GM12875 (cell line): ENCODE data around the gene DOC2B.

Experiments
- H3K4me3 ChIP-seq: one replicate; pipeline ENCODE4 v1.5.1; 2011; ENCODE audit warnings: low read depth, low read length, control low read depth
- CTCF ChIP-seq: IDR thresholded peaks from 2 replicates; pipeline ENCODE4 v1.5.1; 2011; ENCODE audit warnings: low read depth, mild to moderate bottlenecking, control low read depth, inconsistent platforms, low read length, moderate library complexity, borderline replicate concordance; ENCODE audit not compliant: insufficient read depth

Gene DOC2B

DNA sequence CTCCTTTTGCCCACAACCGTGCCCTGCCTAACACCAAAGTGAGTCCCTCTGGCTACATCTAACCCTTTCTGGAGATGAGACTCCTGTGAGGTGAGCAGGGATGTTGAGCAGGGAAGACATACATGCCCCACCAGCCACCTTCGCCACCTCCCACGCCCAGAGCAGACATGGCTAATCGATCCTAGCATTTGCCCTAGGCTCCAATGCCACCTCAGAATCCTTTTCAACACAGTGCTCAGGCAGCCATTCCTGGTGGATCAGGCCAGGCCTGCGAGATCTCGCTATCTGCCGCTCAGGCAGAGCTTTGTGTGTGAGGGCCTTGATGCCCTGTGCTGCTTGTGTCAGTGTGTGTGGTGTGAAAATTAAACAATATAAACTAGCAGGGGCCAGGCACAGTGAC lies 23.1 kb downstream of the DOC2B start:
- H3K4me3 ChIP-seq, result no peak overlapping the region
- TF ChIP-seq CTCF, result no peak

DNA sequence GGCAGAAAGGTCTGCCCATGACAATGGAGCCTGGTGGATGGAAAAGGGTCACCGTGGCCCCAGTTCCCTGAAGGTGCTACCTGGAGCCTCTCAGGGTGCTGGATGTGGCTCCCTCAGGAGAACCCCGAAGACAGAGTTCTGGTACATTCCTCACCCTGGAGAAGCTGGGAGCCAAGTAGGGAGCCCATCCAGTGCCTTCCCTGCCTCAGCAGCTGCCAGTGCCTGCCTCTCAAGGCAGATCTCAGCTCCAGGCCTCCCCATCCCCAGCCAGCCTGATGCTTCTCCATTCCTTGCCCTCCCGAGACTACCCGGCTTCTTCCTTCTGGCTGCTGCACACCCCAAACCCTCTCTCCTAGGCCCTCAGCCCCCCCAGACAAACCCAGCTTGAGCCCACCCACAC lies 23.5 kb downstream of the DOC2B start:
- TF ChIP-seq CTCF, result no peak
- H3K4me3 ChIP-seq, result no peak overlapping the region

DNA sequence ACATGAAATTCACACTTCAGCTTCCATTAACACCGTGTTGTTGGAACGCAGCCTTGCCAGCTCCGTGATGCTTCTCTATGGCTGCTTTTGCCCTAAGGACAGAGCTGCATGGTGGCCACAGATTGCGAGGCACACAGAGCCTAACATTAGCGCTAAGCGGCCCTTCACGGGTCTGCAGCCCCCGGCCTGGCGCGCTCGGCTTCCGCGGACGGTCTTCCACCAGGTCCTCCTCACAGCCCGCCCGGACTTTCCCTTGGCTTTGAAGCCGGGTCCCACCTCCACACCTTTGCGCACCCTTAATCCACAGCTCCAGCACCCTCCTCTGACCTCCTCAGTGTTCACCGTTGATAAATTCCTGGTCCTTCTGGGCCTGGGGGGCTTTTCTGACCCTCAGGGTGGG lies 24.5 kb downstream of the DOC2B start:
- TF ChIP-seq CTCF, result no peak
- H3K4me3 ChIP-seq, result no peak overlapping the region

DNA sequence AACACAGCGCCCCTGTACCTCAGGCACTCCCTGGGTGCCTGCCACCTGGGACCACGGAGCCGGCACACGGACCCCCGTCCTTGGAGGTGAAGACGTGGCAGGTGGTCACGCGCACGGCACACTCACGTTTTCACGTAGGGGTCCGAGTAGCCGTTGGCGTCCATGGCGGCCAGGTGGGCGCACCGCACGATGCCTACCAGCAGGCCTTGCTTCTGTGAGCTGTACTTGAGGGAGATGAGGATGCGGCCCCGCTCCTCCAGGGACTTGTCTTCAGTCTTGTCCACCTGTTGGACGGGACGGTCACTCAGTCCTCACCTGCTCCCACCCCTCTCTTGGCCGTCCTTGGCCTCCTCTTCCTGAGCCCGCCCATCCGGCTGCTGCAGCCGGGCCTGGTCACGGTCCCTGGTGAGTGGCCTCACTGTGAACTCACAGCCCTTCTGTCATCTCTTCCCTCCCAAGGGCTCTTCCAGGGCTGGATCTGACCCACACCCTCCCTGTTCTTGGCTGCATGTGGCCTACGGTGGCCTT lies 25.3 kb downstream of the DOC2B start:
- no peak overlapping the region for H3K4me3 ChIP-seq
- no peak for TF ChIP-seq CTCF

GRCh38 chr17:155576-155975 lies 25.9 kb downstream of the DOC2B start:
- TF ChIP-seq CTCF, result no peak
- no peak overlapping the region for H3K4me3 ChIP-seq

- H3K4me3 ChIP-seq, result no peak overlapping the region
- no peak for TF ChIP-seq CTCF
These were observed 27.6 kb downstream of the DOC2B start for GRCh38 chr17:153851-154250.

DNA sequence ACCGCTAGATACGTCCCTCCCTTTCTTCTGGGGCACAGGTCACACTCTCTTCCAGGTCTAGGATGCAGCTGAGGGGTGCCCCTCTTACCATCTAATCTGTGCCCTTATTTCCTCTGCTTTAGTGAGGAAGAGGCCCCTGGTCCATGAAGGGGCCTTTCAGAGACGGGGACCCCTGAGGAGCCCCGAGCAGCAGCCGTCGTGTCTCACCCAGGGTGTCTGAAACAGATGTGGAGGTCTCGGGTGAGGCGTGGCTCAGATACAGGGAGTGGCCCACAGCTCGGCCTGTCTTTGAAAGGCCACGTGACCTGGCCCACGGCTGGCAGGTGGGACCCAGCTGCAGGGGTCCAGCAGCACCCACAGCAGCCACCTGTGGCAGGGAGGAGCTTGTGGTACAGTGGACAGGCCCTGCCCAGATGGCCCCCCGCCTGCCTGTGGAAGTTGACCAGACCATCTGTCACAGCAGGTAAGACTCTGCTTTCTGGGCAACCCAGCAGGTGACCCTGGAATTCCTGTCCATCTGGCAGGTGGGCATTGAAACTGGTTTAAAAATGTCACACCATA lies 28.5 kb downstream of the DOC2B start:
- H3K4me3 ChIP-seq, result no peak overlapping the region
- no peak for TF ChIP-seq CTCF
